Activated CD4-positive, alpha-beta T cell treated with anti-CD3 and anti-CD28 coated beads for 4 hours (primary cell): ENCODE measurements around the gene DHX32.

ENCODE experiments used
- DNase-seq, 2 donors: peaks; one replicate each; pipeline ENCODE4 v3.0.0-alpha.2; 2020

Gene DHX32

GRCh38 chr10:125846894-125847293, 34.2 kb downstream of the DHX32 start:
- no peak for DNase-seq

DNA sequence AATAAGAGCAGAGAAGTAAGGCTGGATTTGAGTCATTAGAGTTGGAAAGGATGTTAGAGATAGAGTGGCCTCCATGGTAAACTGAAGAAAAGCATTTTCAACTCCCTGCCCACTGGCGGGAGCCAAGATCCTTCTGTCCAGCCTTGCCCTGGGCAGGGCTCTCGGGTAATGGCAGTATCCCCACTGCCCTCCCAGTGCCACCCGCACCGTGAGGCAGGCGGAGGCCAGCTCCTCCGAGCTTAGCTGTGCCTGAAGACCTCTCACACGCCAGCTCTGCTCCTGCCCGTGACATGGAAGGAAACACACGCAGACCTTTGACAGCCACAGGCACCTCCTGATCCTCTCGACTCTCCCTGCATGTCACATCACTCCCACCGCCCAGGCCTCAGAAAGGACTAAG, 35.5 kb downstream of the DHX32 start:
- no peak for DNase-seq

- no peak for DNase-seq
Observed at GRCh38 chr10:125844751-125845221, 36.3 kb downstream of the DHX32 start.

GRCh38 chr10:125843603-125844329, 37.3 kb downstream of the DHX32 start:
- no peak for DNase-seq

- no peak for DNase-seq
Observed at GRCh38 chr10:125840955-125841354, 40.1 kb downstream of the DHX32 start.

- no peak for DNase-seq
Observed at GRCh38 chr10:125840406-125840805, 40.7 kb downstream of the DHX32 start.

DNA sequence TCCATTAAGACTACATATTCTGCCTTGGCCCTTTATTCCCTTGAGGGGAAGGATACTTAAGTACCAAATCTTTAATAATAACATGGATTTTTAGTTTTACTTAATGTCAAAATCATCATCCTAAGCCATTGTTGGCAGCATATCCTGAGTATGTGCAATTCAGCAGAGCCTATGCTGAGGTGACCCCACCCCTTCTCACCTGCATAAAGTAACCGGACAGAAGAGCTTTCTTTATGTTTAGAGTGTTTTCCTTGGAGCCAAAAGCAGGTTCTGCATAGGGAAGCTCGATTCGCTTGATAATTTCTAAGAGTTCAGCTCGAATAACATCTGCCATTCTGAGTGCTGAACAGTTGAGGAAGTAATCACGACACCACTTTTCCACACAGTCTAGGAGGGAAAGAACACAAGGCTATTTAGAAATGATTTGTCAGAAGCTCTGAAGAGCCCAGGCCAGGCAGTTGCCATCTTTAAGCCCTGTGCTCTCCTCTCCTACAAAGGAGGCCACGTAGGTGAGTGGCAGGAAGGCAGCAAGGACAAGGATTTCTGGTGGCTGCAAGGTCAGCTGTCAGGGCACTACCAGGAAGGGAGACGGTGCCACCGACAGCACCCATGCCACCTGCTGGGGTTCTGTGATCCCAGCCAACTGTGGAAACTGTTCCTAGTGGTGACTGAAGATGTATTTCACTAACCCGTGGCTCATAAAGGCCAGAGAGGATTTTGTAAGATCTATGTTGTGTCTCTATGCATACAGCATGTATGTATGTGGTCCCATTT, 42.1 kb downstream of the DHX32 start:
- no peak for DNase-seq

DNA sequence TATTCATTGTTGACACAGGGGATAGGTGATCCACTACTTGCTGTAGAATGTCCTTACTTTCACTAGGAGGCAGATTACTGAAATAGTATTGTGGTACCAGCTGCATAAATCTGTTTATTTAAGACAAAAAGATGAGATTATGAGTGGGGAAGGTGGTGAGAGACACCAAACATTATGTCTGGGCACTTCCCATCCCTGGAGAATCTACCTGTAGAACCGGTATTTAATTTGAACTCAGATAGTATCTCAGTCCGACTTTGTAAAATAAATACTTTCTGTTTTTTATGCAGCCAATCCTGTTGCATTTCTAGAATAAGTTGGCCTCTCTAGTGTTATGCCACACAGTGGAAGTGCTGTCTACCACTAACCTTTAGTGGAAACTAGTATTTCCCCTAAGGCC, 44.3 kb downstream of the DHX32 start:
- DNase-seq, result no peak

GRCh38 chr10:125828311-125828710, 52.8 kb downstream of the DHX32 start:
- no peak for DNase-seq

DNA sequence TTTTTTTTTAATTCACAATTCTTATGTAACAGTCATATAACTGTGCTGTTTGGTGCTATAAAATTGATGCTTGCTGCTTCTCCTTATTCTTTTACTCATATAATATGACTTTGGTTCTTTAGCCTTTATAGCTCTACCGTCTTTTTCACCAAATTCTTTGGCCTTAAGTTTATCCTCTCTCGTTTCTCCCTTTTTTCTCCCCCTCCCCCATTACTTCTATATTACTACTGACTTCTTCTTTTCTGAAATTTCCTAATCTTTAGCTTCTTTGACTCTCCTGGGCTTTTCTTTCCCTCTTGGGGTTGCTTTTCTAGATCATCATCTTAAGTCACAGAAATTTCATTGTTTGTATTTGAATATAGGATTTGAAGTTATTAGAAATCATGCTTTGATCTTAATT, 54.0 kb downstream of the DHX32 start:
- DNase-seq, result no peak

GRCh38 chr10:125824736-125825135, 56.4 kb downstream of the DHX32 start:
- DNase-seq, result no peak

DNA sequence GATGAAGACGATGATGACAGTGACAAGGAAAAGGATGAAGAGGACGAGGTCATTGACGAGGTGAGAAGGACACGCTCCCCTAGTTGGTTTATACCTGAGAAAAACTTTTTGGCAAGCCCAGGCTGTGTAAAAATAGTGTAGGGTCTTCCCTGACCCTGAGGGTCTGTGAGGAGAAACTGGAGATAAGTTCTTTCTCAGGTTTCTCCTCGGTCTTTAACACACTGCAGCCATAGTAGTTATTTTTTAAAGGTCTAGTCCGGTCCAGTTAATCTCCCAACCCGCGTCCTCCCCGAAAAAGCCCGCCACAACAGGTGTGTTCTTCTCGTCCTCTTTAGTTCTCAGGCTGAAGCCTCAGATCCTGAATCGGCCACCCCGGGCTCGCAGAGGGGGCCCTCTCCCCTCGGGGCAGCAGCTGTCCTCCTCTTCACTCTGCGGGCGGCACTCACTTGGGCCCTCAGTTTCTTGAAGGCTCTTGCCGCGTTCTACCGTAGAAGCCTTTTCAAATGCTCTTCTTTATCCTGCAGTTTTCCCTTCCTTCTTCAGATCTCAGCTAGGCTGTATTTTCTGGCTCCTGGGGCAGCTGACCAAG, 57.3 kb downstream of the DHX32 start:
- peak in 1 of 2 donors; percentile 15 for DNase-seq

DNA sequence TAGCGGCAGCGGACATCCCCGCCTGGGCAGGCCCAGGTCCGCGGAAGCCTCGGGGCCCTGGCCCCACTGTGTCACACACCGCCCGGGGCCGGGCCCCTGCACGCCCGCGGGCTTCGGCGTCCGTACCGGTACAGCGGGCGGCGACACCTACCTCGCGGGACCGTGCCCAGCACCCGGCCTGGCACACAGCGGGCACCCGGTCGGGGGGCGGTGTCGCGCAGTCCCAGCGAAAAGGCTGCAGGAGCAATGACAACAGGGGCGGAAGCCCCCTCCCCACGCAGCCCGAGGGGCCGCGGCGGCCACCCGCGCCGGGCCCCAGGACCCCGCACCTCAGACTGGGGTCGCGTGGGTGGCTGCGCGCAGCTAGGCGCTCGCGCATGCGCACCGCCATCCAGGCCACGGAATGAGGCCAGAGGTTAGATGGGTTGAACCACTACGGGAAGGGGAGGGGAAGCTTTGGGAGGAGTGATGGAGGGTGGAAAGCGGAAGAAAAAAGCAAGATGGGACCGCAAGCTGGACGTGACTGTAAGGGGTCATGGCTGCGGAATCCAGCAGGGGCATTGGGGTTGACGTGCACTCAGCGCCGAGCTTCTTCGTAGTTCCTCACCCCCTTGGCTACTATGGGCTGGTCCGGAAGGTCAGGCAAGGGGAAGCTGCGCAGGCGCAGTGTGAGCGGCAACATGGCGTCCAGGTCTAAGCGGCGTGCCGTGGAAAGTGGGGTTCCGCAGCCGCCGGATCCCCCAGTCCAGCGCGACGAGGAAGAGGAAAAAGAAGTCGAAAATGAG, 58.0 kb downstream of the DHX32 start, which contains the start of the genes BCCIP and UROS:
Gene BCCIP, plus strand, starts transcription at position 669 of the 785 bp plus-strand sequence. Its CDS starts 12 bp downstream, at position 681.
Gene UROS, minus strand, starts transcription at position 381 of the 785 bp plus-strand sequence. CDS start 6,759 bp downstream, outside the sequence.
- DNase-seq, result peak; percentile 89 to 95

DNA sequence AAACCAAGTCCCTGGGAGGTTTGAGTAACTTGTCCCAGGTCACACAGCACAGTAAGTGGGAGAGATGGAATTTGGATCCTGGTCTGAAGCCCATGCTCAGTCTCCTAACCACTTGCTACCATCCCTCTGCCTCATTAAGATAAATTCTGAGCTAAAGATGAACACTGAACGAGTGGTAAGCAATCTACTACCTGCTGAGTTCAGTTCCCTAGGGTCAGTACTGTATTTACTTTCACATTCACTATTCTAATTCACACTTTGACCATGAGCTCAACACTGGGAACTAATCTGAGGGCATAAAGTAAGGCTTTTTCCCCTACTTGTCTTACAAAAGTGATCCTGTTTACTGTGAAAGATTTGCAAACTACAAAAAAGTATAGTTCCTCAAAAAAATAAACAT, 60.4 kb downstream of the DHX32 start:
- no peak for DNase-seq

GRCh38 chr10:125817337-125817946, 63.6 kb downstream of the DHX32 start:
- no peak for DNase-seq

- DNase-seq, result no peak
Observed at GRCh38 chr10:125816548-125816947, 64.5 kb downstream of the DHX32 start.

DNA sequence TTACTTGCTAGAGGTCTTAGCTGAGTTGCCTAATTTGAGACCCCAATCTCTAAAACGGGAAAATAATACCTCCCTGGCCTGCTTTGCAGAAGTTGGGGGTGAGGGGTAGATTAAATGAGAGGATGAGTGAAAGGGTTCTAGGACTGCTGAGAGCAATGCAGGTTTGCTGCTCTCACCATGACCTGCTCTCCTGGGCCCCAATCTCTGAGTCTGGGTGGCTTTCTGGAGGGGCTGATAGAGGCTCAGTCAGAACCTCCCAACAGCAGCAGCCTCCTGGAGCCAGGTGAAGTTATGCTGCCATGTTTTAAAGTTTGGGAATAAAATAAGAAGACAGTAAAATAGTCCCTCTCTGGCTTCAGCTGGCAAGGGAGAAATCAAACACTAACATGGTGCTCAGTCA, 65.3 kb downstream of the DHX32 start:
- DNase-seq, result no peak

DNA sequence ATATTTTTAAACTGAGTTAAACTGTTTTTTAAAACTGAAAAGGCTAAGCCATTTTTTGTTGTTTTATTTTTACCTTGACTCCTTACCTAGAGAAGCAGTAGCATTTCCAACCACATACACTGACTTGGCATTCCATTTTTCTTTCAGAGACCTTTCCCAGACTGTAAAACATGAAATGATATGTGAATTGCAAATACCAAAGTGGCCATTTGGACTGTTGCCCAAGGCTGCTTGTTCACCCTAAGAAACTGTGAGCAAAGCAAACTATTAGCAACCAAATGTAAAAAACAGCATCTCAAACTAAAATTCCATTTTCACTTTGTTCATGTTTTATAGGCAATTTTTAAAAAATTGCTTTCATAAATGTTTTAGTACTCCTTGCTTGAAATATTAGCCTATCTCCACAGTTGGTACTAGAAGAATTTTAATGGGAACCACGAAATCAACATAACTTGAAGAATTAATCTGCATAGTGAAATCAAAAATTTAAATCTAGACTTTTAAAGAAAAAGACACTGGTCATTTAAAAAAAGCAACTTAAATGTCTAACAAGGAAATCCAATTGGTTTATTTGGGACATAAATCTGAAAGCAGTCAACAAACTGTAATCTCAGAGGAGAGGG, 68.9 kb downstream of the DHX32 start:
- DNase-seq, result no peak

DNA sequence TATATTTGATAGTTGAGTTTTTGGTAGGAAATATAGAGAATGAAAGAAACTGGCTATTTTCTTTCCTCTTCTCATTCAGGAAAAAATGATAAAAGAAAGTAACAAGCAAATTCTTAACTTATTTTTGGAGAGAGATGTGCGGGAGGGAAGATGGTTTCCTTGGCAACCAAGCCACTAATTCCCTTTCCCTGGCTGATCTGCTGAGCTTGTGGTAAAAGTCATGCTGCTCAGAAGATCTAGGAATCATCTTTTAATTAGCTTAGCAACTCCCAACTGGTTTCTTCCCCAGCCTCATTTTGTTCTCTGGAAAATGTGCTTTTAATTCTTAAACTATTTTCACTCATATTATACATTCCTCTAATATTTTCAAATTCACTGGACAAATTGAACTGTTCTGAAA, 69.8 kb downstream of the DHX32 start:
- no peak for DNase-seq

GRCh38 chr10:125808047-125808446, 73.0 kb downstream of the DHX32 start:
- DNase-seq, result no peak

- no peak for DNase-seq
Observed at GRCh38 chr10:125802739-125803138, 78.4 kb downstream of the DHX32 start.

GRCh38 chr10:125802131-125802530, 79.0 kb downstream of the DHX32 start:
- no peak for DNase-seq
